Measurements from ENCODE around the gene PEX11B.

PEX11B gene, protein sequence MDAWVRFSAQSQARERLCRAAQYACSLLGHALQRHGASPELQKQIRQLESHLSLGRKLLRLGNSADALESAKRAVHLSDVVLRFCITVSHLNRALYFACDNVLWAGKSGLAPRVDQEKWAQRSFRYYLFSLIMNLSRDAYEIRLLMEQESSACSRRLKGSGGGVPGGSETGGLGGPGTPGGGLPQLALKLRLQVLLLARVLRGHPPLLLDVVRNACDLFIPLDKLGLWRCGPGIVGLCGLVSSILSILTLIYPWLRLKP

DNA sequence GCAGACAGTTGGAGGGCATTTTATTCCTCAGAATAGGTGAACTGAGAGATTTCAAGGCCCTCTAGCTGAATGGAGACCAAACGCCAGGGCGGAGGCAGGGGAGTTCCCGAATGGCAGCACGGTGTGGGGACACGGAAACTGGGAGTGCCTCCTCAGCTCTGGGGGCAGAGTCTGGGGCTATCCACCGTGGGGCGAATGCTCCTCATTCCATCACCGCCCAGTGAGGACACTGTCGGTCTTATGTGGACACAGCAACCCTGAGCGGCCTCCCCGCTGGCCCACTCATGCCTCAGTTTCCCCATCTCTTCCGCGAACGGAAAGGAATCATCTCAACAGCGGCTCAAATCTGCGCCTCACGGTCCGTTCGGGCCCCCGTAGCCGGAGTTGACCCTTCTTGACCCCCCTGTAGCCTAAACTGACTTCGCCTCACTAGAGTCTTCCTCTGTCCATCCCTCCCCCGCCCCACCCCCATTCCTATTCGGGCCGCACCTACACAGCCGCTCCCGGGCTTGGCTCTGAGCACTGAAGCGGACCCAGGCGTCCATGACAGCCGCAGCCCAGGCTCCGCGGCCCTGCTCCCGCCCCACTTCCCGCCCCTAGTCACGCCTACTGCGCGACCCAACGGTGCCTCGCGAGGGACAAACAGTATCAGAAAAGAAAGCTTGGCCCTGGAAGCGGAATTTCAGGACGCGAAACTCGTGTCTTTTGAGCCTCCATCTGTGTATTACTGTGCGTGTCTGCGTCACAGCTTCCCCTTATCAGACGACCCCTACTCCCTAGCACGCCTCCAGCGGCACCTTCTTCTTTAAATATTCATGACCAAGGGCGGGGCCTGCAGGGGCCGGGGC is at the start of gene PEX11B:
Gene PEX11B, minus strand, starts transcription at position 574 of the 848 bp plus-strand sequence. Its CDS starts 29 bp downstream, at position 545.
- in situ Hi-C loops (cut with MboI; ENCODE audit: low sequenced_read_pairs): loop anchor here (10.0 kb wide), 1 partner anchor 46 kb away; the partner anchor contains the start of genes ANKRD34A and POLR3GL

DNA sequence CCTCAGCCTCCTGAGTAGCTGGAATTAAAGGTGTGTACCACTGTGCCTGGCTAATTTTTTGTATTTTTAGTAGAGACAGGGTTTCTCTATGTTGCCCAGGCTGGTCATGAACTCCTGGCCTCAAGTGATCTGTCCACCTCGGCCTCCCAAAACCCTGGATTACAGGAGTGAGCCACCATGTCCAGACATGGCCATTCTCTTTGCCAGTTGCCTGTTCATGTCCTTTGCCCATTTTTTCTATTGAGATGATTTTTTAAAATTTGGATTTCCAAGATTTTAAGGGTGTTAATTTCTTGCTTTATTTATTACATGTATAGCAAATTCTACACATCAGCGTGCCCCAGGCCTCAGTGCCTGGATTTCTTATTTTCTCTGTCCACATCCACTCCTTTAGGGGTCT is 48.8 kb upstream of the PEX11B start:
- in situ Hi-C loops (cut with MboI; ENCODE audit: low sequenced_read_pairs): loop anchor here (10.0 kb wide), 1 partner anchor 52 kb away; the partner anchor contains the start of genes ITGA10 and PEX11B

DNA sequence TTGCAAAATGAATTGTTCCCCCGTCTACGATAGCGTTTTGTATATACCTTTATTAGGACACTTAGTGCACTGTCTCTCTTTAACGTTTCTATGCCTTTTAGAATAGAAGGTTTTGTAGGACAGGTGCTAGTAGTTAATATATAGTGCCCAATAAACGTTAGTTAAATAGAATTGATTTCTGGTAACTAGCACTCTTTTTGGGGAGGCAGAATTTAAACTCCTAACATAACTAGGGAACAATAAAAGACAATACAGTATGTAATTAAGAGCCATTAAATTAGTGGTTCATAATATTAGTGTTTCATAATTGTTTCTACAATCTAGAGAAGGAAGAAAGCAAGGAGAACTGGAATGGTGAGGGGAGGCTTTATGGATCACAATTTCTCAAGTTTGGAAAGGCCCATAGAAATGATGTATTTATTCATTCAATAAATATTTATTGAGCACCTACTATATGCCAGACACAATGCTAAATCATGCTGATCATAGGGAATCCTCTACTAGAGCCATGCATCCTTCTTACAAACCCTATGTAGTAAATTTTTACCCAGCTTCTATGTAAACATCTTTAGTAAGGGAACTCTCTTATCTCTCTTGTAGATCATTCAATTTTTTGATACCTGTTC is 46.7 kb upstream of the PEX11B start:
- in situ Hi-C loops (cut with MboI; ENCODE audit: low sequenced_read_pairs): loop anchor here (10.0 kb wide), 1 partner anchor 50 kb away; the partner anchor contains the start of genes ITGA10 and PEX11B

DNA sequence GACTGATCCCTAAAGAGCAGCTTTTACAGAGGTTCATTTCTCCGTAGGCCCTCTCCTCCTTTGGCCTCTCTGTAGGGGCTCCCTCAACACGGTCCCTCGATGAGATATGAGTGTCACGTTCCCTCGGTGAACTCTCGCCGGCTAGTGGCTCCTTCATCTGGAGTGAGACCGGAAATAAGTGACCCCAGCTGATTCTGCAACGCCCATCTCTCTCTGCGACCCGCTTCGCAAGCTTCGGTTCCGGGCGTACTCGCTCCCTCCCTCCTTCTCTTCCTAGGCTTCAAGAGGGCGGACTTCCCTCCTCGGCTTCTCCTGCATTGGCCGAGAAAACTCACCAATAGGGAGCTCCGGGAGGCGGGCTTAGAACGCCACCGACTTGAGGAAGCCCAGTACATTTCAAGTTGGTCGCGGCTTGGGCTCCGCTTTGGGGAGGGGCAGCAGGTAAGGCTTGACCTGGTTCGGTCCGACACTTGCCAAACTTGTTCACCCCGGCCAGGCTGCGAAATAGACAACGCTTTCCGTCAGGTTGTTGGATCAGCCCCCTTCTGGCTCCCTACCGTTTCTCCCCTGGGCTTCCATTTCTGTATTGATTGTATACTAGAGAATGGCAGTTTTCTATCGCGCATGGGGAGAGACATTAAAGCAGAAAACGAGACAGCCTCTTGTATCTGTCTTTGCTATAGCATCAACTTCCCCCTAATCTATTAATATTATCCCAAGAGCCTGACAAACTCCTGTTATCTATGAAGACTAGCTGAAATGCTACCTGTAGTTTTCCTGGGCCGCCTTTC is 46.0 kb upstream of the PEX11B start, which contains the start of the genes ANKRD34A and POLR3GL:
Gene ANKRD34A, minus strand, starts transcription at position 248 of the 791 bp plus-strand sequence. CDS start 2,816 bp downstream, outside the sequence.
Gene POLR3GL, plus strand, starts transcription at position 363 of the 791 bp plus-strand sequence. CDS start 10,176 bp downstream, outside the sequence.
- in situ Hi-C loops (cut with MboI; ENCODE audit: low sequenced_read_pairs): loop anchor here (10.0 kb wide), 1 partner anchor 50 kb away; the partner anchor contains the start of genes ITGA10 and PEX11B

DNA sequence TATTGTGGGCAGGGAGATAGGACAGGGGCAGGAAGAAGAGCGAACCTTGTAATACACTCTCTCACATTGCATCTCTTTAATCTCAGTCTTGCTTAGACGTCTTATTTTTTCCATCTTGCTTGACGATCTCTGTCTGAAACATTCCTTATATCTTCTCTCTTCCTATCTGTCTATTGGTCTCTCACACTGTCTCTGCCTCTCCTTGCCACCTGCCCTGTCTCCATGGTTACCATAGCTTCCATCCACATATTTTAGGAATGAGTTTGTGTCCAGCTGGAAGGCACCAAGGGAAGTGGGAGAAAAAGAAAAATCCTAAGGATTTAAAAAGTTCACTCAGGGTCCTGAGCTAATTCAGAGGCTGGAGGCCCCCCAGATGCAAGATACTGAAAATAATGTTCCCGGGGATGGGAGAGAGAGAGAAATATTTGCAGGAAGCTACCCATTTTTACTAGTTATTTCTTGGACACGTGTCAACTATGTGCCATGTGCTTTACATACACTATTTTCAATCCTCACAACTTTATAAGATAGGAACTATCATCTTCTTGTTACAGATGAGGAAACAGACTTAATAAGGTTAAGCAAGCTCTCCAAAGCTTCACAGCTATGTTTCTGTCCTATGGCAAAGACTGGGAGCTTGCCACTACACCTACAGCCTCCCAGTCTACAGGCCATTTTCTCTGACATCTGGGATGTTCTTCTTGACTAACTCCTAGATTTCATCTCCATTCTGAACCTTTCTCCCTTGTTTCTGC is 44.9 kb upstream of the PEX11B start:
- in situ Hi-C loops (cut with MboI; ENCODE audit: low sequenced_read_pairs): loop anchor here (10.0 kb wide), 1 partner anchor 49 kb away; the partner anchor contains the start of genes ITGA10 and PEX11B

DNA sequence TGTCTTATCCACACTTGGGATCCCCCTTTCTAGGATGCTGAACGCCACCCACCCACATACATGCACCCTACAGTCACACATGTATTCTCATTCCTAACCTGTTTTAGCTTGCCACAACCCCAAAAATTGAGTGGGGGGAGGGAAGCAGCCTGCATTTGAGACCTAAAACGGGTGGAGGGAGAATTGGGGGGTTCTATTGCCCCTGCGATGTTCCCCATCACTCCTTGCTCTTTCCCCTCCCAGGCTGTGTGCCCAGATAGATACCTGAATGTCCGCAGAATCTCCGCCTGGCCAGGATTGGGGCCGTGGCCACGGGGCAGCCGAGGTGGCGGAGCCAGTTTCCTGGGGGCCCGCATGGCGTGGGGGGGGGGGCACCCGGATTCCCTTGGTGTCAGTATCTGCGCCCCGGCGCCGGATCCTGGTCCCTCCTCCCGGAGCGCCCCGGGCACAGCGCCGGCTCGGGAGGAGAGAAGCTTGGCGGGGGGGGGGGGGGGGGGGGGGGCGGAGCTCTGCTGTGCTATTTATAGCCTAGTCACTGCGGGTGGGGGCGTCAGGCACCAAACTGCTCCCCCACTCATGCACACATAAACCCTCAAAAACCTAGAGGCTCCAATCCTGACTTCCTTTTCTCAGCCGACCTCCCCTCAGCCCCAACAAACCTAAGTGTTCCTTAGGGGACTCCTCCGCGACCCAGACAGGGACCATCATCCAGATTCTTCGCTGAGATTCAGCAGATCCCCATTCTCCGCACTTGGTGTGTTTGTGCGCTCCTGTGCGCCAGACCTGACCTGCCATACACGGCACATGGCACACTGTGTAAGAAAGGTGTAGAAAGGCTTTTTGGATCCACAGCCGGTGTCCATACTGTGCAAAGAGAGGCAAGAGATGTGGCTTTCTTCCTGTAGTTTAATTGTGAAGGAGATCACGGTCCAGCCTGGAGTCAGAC is 43.9 kb upstream of the PEX11B start:
- in situ Hi-C loops (cut with MboI; ENCODE audit: low sequenced_read_pairs): loop anchor here (10.0 kb wide), 1 partner anchor 48 kb away; the partner anchor contains the start of genes ITGA10 and PEX11B

DNA sequence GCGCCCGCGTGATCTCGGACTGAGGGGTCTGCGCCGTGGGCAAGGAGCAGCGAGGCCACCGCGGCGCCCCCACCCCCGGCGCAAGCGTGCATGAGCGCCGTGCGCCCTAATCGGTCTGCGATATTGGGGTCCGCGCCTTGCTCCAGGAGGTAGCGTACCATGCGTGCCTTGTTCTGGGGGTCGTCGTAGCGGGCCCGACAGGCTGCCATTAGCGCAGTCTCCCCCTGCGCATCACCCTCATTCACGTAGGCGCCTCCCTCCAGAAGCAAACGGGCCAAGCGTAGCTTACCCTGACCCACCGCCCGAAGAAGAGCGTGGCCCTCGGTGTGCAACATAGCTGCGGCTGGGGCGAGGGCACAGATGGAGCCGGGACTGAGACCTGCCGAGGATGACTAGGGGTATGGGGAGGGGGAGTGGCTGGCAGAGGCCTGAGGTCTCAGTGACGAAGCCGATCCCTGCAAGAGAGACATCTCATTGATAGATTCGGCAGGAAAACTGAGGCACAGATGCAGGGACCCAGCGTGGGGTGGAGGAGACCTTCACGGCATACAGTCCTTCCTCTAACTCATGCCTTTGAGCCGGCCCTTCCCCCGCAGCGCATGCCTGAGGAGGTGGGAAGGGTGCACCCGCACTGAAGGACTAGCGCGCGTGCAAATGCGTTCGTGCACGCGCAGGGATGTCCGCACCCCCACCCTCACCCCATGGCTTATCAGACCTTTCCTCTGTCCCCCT is 43.1 kb upstream of the PEX11B start:
- in situ Hi-C loops (cut with MboI; ENCODE audit: low sequenced_read_pairs): loop anchor here (10.0 kb wide), 1 partner anchor 47 kb away; the partner anchor contains the start of genes ITGA10 and PEX11B

DNA sequence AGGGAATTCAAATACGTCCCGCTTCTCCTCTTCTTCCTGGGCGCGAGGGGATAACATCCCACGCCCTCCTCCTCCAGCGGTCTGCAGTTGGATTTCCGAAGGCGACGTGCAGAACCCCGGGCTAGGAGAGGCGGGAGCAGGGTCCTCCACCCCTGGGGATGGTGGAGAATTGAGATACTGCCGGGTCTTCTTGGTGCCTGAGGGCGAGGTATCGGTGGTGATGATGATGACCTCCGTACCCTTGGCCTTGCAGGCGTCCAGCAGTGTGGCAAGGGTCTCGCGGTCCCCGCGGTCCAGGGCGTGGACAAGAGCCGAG is 42.5 kb upstream of the PEX11B start:
- in situ Hi-C loops (cut with MboI; ENCODE audit: low sequenced_read_pairs): loop anchor here (10.0 kb wide), 1 partner anchor 46 kb away; the partner anchor contains the start of genes ITGA10 and PEX11B

DNA sequence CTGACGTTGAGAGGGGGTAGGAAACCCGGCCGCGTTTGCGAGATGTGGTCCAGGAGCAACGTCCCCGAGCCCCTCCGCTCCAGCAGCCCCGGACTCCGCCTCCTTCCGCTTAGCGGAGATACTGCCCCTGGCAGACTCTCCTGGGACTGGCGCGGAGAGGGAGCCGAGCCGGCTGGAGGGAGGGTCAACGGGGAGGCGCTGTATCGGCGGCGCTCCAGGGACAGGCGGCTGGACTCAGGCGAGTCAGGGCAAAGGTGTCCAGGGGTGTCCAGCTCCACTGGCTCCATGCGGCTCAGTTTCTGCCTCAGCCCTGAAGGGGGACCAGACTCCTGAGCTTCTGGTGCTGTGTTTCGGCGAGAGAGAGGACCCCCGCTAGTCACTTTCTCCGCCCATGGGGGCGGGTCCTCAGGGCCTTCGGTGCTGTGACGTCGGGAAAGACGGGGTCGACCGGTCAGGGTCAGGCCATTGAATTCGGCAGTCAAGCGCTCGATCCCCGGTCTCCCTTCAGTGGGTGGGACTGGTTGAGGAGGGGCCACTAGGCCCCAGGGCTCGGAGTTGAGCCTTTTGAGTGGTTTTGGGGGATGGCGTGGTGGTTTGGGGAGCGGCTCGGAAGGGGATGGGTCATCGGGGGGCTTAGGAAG is 42.1 kb upstream of the PEX11B start:
- in situ Hi-C loops (cut with MboI; ENCODE audit: low sequenced_read_pairs): loop anchor here (10.0 kb wide), 1 partner anchor 46 kb away; the partner anchor contains the start of genes ITGA10 and PEX11B

DNA sequence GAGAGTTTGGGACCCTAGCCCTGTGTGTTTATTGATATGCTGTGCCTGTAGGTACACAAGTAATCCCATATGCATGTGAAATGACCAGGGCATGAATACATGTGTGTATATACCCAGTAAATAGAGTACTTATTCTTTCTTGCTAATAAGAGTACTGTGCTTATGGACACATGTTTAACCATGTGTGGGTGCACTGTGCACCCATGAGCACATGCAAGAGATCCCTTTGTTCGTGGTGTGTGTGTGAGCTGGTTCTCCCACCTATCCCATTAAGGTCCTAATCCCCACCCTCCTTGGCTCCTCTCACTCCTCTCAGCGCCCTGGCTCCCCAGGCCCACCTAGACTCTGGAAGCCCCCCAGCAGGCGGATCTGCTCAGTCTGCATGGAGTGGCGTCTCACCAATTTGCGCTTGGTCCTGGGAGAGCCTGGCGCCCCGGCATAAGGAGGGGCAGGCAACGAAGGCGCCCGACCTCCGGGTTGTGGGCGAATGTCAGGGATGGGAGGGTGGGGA is 41.5 kb upstream of the PEX11B start:
- in situ Hi-C loops (cut with MboI; ENCODE audit: low sequenced_read_pairs): loop anchor here (10.0 kb wide), 1 partner anchor 45 kb away; the partner anchor contains the start of genes ITGA10 and PEX11B

DNA sequence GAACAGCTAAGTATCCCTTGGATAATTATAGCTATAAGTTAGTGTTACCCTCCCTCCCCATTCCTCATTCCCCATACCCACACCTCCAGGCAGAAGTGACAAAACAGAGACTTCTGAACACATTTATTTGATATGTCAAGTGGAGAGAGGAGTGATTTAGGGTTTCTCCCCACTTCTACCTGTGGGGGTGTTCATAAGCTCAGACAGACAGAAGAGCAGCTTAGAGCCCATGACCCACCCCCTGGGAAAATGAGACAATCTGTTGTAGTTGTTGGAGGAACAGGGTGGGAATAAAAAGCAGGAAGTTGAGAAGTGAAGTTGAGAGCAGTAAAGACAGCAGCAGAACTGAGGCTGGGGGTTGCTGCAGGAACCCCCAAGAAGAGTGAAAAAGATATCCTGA is 40.8 kb upstream of the PEX11B start:
- in situ Hi-C loops (cut with MboI; ENCODE audit: low sequenced_read_pairs): no loop called here

DNA sequence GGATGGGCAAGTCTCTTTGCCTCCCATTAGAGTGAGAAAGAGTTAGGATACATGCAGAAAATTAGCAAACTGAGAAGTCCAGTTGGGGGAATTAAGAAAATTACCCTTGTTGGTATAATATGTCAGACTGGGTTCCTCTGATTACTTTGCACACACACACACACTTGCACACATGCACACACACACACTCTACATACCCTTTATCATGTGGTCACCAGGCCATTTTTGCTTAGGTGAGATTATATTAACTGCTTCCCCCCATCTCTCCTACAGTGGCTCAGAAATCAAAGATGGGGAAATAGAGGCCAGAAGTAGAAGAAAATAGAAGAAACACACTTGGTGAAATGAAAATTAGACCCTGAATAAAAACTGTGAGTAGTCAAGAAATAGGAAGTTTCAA is 40.2 kb upstream of the PEX11B start:
- in situ Hi-C loops (cut with MboI; ENCODE audit: low sequenced_read_pairs): no loop called here

DNA sequence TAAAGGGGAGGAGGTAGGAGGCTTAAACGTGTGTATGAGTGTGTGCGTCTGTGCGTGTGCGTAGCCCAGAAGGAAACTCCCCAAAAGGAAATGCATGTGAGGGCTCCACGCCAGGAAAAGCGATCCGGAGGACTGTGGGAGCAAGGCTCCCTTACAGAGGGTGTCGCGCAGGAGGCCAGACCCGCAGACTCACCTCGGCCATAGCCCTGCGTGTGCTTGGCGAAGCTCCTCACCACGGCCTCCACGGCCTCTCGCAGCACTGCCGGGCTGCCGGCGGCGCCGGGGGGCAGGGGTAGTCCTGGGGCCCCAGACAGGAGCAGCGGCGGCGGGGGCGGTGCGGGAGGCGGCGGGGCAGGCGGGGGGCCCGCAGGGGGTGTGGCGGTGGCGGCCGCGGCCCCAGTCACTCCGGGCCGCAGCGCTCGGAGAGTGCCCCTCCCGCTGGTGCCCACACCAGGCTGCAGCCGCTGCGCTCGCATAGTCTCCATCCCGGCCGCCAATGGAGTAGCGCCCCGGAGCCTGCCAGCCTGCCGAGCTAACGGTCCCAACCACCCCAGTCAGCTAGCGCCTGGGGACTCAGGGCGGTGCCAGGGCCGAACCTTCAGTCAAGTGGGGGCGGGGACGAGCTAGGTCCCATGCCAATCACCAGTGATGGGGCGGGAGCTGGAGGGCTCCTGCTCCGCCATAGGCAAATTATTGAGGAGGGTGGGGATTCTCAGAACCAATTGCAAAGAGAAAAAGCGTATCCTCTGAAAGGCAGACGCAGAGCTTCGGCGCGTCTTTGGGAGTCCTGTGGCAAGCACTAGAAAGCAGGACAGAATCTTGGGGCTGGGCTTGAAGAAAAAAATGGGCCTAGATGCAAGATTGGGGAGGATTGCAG is 39.2 kb upstream of the PEX11B start, which contains the start of gene LIX1L:
Gene LIX1L, minus strand, starts transcription at position 575 of the 877 bp plus-strand sequence. Its CDS starts 90 bp downstream, at position 485.
- in situ Hi-C loops (cut with MboI; ENCODE audit: low sequenced_read_pairs): no loop called here

DNA sequence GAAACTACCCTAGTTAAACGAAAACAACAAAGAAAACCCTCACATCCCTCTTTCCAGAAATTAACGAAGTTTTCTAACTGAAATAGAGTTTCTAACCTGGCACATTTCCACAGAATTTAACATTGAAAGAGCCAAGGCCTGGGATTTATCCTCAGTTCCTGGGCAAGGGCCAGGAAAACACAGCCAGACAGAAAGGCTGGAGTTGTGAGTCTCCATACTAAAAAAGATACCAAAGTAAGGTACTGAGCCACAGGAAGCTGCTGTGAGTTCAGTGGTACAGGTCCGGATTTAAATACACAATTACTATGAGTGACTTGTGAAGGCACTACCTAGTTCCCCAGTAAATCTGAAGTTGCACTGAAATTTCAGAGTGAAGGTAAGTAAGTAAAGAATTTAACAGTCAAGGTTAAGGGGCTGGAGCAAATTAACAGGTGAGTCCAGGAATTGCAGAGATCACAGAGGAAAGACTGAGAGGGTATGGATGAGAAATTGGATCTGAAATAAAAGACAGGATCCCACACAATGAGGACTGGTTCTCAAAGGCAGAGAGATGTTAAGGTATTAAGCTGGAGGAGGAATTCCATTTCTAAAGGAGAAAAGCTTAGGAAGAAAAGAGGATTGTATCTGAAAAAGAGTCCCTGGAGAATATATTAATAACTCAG is 38.4 kb upstream of the PEX11B start:
- in situ Hi-C loops (cut with MboI; ENCODE audit: low sequenced_read_pairs): no loop called here

DNA sequence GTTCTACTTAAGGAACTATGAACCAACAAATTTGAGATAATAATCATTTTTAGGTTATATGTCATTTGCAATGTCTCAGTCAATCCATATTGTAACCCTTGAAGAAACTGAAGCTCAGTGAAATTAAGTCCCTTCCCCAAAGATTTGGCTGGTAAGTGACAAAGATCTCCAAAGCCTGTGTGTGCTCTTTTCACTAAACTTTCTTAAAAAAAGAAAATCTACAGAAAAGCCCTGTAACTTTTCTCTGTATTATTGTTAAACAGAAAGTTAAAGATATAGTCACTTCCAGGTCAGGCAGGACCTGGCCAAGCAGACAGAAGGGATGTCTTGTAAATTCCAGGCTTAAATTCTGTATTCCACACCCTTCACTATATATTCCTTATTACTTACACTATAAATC is 37.8 kb upstream of the PEX11B start:
- in situ Hi-C loops (cut with MboI; ENCODE audit: low sequenced_read_pairs): no loop called here

Measured in HL-60/S4 treated with retinoic acid at 250 ng/mL for 4 days and 3 days (cell line).